Measurements from ENCODE around the gene C5orf46. TPM values are rescaled to one million over a fixed set of nuclear protein-coding genes. Genes with fewer than 3 reads are reported as not detected.

The C5orf46 gene
- total and polyA plus RNA-seq, 2 donors (not counting 3 experiments of a cell fraction or from before 2014, with no cell fraction given): 0.66 TPM; not detected in 1

GRCh38 chr5:147849226-147849625 is 57.1 kb downstream of the C5orf46 start:
- no TSS peak for BruUV-seq (replicated peaks)
- peaks cover 4 to 7% of the 10 kb centered on the region in 2 experiments for H3K27me3 ChIP-seq (ENCODE audit: control insufficient read depth in 2 of 2, insufficient read depth in 2 of 2, low read length in 2 of 2)
- CTCF ChIA-PET: interaction anchor here (1.5 to 2.4 kb wide), 3 partner anchors 9 to 225 kb away, joined by 3 to 14 read pairs (median 4); no protein-coding TSS in a partner anchor
- H3K9me3 ChIP-seq (replicated peaks; ENCODE audit: control insufficient read depth, insufficient read depth, low read length): no peaks in the 10 kb centered on the region
- H4K20me1 ChIP-seq (replicated peaks; ENCODE audit: control insufficient read depth, extremely low read depth, insufficient read depth, low read length): no peaks in the 10 kb centered on the region
- no peaks in the 10 kb centered on the region for H3K36me3 ChIP-seq (ENCODE audit: control insufficient read depth in 2 of 2, extremely low read depth in 1 of 2, insufficient read depth in 2 of 2, low read length in 2 of 2)
- POLR2A ChIA-PET: no interaction called here
- no peaks in the 10 kb centered on the region for H3K79me2 ChIP-seq (ENCODE audit: control insufficient read depth, insufficient read depth, low read length)
- H3K9me1 ChIP-seq (replicated peaks; ENCODE audit: control insufficient read depth, extremely low read depth, insufficient read depth, low read length): no peaks in the 10 kb centered on the region
- H2AFZ ChIP-seq (ENCODE audit: low read depth, low read length): no peak overlapping the region
- dilution Hi-C loops (cut with MboI; ENCODE audit: extremely low pct_ligation_motif_present, low sequenced_read_pairs) (no loop called here), intact Hi-C loops (cut with micrococcal nuclease) (no loop called here)
- TF ChIP-seq POLR2AphosphoS5 (IDR thresholded peaks at IDR 0.05; ENCODE audit: insufficient read depth, low read depth, low read length) (no peak), POLR2A (IDR thresholded peaks at IDR 0.05; ENCODE audit: low read depth, low read length) (no peak), EZH2 (IDR thresholded peaks at IDR 0.05; ENCODE audit: borderline replicate concordance, low read depth, low read length, severe bottlenecking) (no peak), FOS (IDR thresholded peaks at IDR 0.05; ENCODE audit: borderline replicate concordance, insufficient read depth, low read length) (no peak)
- TF ChIP-seq, protein P1, sequence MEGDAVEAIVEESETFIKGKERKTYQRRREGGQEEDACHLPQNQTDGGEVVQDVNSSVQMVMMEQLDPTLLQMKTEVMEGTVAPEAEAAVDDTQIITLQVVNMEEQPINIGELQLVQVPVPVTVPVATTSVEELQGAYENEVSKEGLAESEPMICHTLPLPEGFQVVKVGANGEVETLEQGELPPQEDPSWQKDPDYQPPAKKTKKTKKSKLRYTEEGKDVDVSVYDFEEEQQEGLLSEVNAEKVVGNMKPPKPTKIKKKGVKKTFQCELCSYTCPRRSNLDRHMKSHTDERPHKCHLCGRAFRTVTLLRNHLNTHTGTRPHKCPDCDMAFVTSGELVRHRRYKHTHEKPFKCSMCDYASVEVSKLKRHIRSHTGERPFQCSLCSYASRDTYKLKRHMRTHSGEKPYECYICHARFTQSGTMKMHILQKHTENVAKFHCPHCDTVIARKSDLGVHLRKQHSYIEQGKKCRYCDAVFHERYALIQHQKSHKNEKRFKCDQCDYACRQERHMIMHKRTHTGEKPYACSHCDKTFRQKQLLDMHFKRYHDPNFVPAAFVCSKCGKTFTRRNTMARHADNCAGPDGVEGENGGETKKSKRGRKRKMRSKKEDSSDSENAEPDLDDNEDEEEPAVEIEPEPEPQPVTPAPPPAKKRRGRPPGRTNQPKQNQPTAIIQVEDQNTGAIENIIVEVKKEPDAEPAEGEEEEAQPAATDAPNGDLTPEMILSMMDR (IDR thresholded peaks at IDR 0.05; ENCODE audit: extremely low read depth in 1 of 2, insufficient read depth in 1 of 2, low read depth in 1 of 2, low read length in 2 of 2): no peak
- no peaks in the 10 kb centered on the region for H3K4me1 ChIP-seq (ENCODE audit: control insufficient read depth, extremely low read depth, insufficient read depth, low read length)
- H3K27ac ChIP-seq (ENCODE audit: insufficient read depth, low read depth, low read length): no peak overlapping the region
- no peak overlapping the region for H3K4me3 ChIP-seq (replicated peaks in 1 of 3; ENCODE audit: insufficient read depth in 1 of 3, low read depth in 1 of 3, low read length in 3 of 3)
- no peak overlapping the region for H3K9ac ChIP-seq (replicated peaks; ENCODE audit: extremely low read depth, insufficient read depth, low read length)
- DNase-seq (ENCODE audit: low read depth, low spot score) (no peak), FAIRE-seq (no peak)
- no peak overlapping the region for H3K4me2 ChIP-seq (ENCODE audit: insufficient read depth, low read length)

DNA sequence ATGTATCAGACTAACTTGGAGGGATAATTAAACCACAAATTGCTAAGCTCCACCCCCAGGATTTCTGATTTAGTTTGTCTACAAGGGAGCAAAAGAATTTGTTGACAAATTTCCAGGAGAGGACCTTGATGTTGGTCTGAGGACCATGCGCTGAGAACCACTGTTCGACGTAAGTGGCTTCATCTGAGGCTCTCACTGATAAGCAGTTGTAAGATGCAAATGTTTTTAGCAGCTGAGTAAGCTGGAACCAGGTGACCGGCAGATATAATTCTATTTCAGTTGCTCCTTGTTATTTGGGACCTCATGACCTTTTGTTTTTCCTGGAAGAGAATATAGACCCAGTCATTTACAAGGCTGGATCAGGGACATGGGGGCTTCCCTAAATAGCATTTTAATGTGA is 60.7 kb downstream of the C5orf46 start:
- Histone ChIP-seq H3K9me3 (replicated peaks; ENCODE audit: control insufficient read depth, insufficient read depth, low read length) (no peaks in the 10 kb centered on the region), H2AFZ (ENCODE audit: low read depth, low read length) (no peak overlapping the region), H4K20me1 (replicated peaks; ENCODE audit: control insufficient read depth, extremely low read depth, insufficient read depth, low read length) (no peaks in the 10 kb centered on the region), H3K4me2 (ENCODE audit: insufficient read depth, low read length) (no peak overlapping the region), H3K27ac (ENCODE audit: insufficient read depth, low read depth, low read length) (no peak overlapping the region), H3K9ac (replicated peaks; ENCODE audit: extremely low read depth, insufficient read depth, low read length) (no peak overlapping the region), H3K9me1 (replicated peaks; ENCODE audit: control insufficient read depth, extremely low read depth, insufficient read depth, low read length) (no peaks in the 10 kb centered on the region), H3K79me2 (ENCODE audit: control insufficient read depth, insufficient read depth, low read length) (no peaks in the 10 kb centered on the region), H3K27me3 (ENCODE audit: control insufficient read depth in 2 of 2, insufficient read depth in 2 of 2, low read length in 2 of 2) (peaks cover 6 to 9% of the 10 kb centered on the region in 2 experiments), H3K4me3 (replicated peaks in 1 of 3; ENCODE audit: insufficient read depth in 1 of 3, low read depth in 1 of 3, low read length in 3 of 3) (no peak overlapping the region), H3K4me1 (ENCODE audit: control insufficient read depth, extremely low read depth, insufficient read depth, low read length) (no peaks in the 10 kb centered on the region), H3K36me3 (ENCODE audit: control insufficient read depth in 2 of 2, extremely low read depth in 1 of 2, insufficient read depth in 2 of 2, low read length in 2 of 2) (no peaks in the 10 kb centered on the region)
- no TSS peak for BruUV-seq (replicated peaks)
- intact Hi-C loops (cut with micrococcal nuclease): no loop called here
- no peak for TF ChIP-seq POLR2AphosphoS5 (IDR thresholded peaks at IDR 0.05; ENCODE audit: insufficient read depth, low read depth, low read length)
- TF ChIP-seq, protein P2, sequence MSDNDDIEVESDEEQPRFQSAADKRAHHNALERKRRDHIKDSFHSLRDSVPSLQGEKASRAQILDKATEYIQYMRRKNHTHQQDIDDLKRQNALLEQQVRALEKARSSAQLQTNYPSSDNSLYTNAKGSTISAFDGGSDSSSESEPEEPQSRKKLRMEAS (IDR thresholded peaks at IDR 0.05; ENCODE audit: insufficient read depth, insufficient read length): no peak
- TF ChIP-seq GATA2 (IDR thresholded peaks at IDR 0.05; ENCODE audit: insufficient read depth, insufficient read length, low read depth, low read length): no peak
- no peak for TF ChIP-seq JUN (IDR thresholded peaks at IDR 0.05; ENCODE audit: borderline replicate concordance, insufficient read depth, insufficient read length, low read depth)
- TF ChIP-seq EZH2 (IDR thresholded peaks at IDR 0.05; ENCODE audit: borderline replicate concordance, low read depth, low read length, severe bottlenecking): no peak
- no peak for TF ChIP-seq MYC (IDR thresholded peaks at IDR 0.05; ENCODE audit: low read depth, low read length)
- no peak for TF ChIP-seq FOS (IDR thresholded peaks at IDR 0.05; ENCODE audit: borderline replicate concordance, insufficient read depth, low read length)
- no peak for TF ChIP-seq POLR2A (IDR thresholded peaks at IDR 0.05; ENCODE audit: low read depth, low read length)
- TF ChIP-seq, protein P1 (IDR thresholded peaks at IDR 0.05; ENCODE audit: extremely low read depth in 1 of 2, insufficient read depth in 1 of 2, low read depth in 1 of 2, low read length in 2 of 2): no peak
- no peak for FAIRE-seq
- dilution Hi-C loops (cut with MboI; ENCODE audit: extremely low pct_ligation_motif_present, low sequenced_read_pairs): no loop called here
- POLR2A ChIA-PET: no interaction called here
- CTCF ChIA-PET: interaction anchor here (1.6 to 2.4 kb wide), 2 partner anchors 12 to 21 kb away, joined by 4 to 8 read pairs; no protein-coding TSS in a partner anchor
- no peak for DNase-seq (ENCODE audit: low read depth, low spot score)

All from endothelial cell of umbilical vein (primary cell).